SU-DHL-6 (cell line): Measurements from ENCODE around the gene ME3.

Experiments used
- H2AFZ ChIP-seq: fragments of 200-600 bp; sonication (generic); 2 replicates; pipeline ENCODE4 v1.6.1; 2014; ENCODE audit warnings: low read depth, mild to moderate bottlenecking, moderate library complexity, mixed read lengths, antibody characterized with exemption, low read length; ENCODE audit not compliant: severe bottlenecking
- H3F3A ChIP-seq: fragments of 200-600 bp; shearing (Covaris generic); 2 replicates; pipeline ENCODE4 v1.6.0; 2016; ENCODE audit warnings: antibody characterized with exemption, mild to moderate bottlenecking; ENCODE audit not compliant: insufficient read depth
- H3K27ac ChIP-seq: fragments of 200-600 bp; sonication (generic); 2 replicates; pipeline ENCODE4 v1.5.1; 2016; ENCODE audit warnings: low read depth, mild to moderate bottlenecking, low read length, moderate library complexity, mixed read lengths
- H3K27me3 ChIP-seq: fragments of 200-600 bp; sonication (generic), shearing (Covaris generic); 2 replicates; pipeline ENCODE4 v1.6.0; 2014; ENCODE audit warnings: mild to moderate bottlenecking, low read length
- H3K36me3 ChIP-seq: fragments of 200-600 bp; sonication (generic); 2 replicates; pipeline ENCODE4 v1.6.1; 2014; ENCODE audit warnings: mild to moderate bottlenecking, low read length, mixed read lengths
- H3K4me2 ChIP-seq: fragments of 300-600, 200-600 bp; shearing (Covaris generic), sonication (generic); 2 replicates; pipeline ENCODE4 v1.6.0; 2014; ENCODE audit warnings: low read length, low read depth, mild to moderate bottlenecking; ENCODE audit not compliant: poor library complexity, severe bottlenecking
- H3K4me3 ChIP-seq: fragments of 200-600 bp; sonication (generic); 2 replicates; pipeline ENCODE4 v1.5.1; 2014; ENCODE audit warnings: antibody characterized with exemption, low read length, mild to moderate bottlenecking, mixed read lengths; ENCODE audit not compliant: insufficient read depth, poor library complexity, severe bottlenecking
- H3K79me2 ChIP-seq: fragments of 200-600 bp; sonication (generic); 2 replicates; pipeline ENCODE4 v1.6.1; 2014; ENCODE audit warnings: mild to moderate bottlenecking, low read length, moderate library complexity; ENCODE audit not compliant: insufficient read depth
- H3K9ac ChIP-seq: fragments of 200-600 bp; sonication (generic); 2 replicates; pipeline ENCODE4 v1.7.0; 2014; ENCODE audit warnings: mild to moderate bottlenecking, low read length
- H3K9me2 ChIP-seq: fragments of 200-600 bp; sonication (generic); replicated peaks from 2 replicates; pipeline ENCODE4 v1.6.1; 2014; ENCODE audit warnings: low read length; ENCODE audit not compliant: insufficient read depth
- H3K9me3 ChIP-seq: fragments of 200-600 bp; sonication (generic); 2 replicates; pipeline ENCODE4 v1.6.1; 2014; ENCODE audit warnings: low read length, mixed read lengths; ENCODE audit not compliant: insufficient read depth
- H4K20me1 ChIP-seq: fragments of 200-600 bp; sonication (generic); 2 replicates; pipeline ENCODE4 v1.6.1; 2014; ENCODE audit warnings: low read depth, mild to moderate bottlenecking, antibody characterized with exemption, low read length, moderate library complexity, mixed read lengths
- CTCF ChIP-seq: fragments of 200-600 bp; sonication (generic); IDR thresholded peaks from one replicate; pipeline ENCODE4 v1.5.1; 2017; ENCODE audit warnings: antibody characterized with exemption, mild to moderate bottlenecking, low read length, moderate library complexity; ENCODE audit not compliant: insufficient read depth, poor library complexity, severe bottlenecking
- EZH2phosphoT487 ChIP-seq: fragments of 200-600 bp; sonication (generic), shearing (Covaris generic); conservative IDR thresholded peaks from 2 replicates; pipeline ENCODE4 v1.6.1; 2018; ENCODE audit warnings: mild to moderate bottlenecking, antibody characterized with exemption, low read length, moderate library complexity, mixed read lengths

The ME3 gene

GRCh38 chr11:86398106-86398505 is 274.3 kb downstream of the ME3 start:
- H3K36me3 ChIP-seq: no peaks in the 10 kb centered on the region
- H3F3A ChIP-seq: no peaks in the 10 kb centered on the region
- no peak for TF ChIP-seq CTCF
- TF ChIP-seq EZH2phosphoT487: no peak
- H2AFZ ChIP-seq: no peak overlapping the region
- no peak overlapping the region for H3K4me2 ChIP-seq
- no peak overlapping the region for H3K4me3 ChIP-seq
- H3K9me3 ChIP-seq: no peaks in the 10 kb centered on the region
- H3K9me2 ChIP-seq: no peaks in the 10 kb centered on the region
- H4K20me1 ChIP-seq: no peaks in the 10 kb centered on the region
- no peak overlapping the region for H3K9ac ChIP-seq
- no peaks in the 10 kb centered on the region for H3K79me2 ChIP-seq
- H3K27ac ChIP-seq: no peak overlapping the region
- H3K27me3 ChIP-seq: no peaks in the 10 kb centered on the region

GRCh38 chr11:86397351-86397750 is 275.1 kb downstream of the ME3 start:
- H3K27ac ChIP-seq: no peak overlapping the region
- TF ChIP-seq CTCF (no peak), EZH2phosphoT487 (no peak)
- no peaks in the 10 kb centered on the region for H4K20me1 ChIP-seq
- no peaks in the 10 kb centered on the region for H3K79me2 ChIP-seq
- H3K36me3 ChIP-seq: no peaks in the 10 kb centered on the region
- no peaks in the 10 kb centered on the region for H3F3A ChIP-seq
- H3K27me3 ChIP-seq: no peaks in the 10 kb centered on the region
- no peak overlapping the region for H3K4me3 ChIP-seq
- no peak overlapping the region for H3K9ac ChIP-seq
- H3K9me3 ChIP-seq: no peaks in the 10 kb centered on the region
- no peak overlapping the region for H3K4me2 ChIP-seq
- H2AFZ ChIP-seq: no peak overlapping the region
- no peaks in the 10 kb centered on the region for H3K9me2 ChIP-seq

- Histone ChIP-seq H3K79me2 (no peaks in the 10 kb centered on the region), H3K27me3 (no peaks in the 10 kb centered on the region), H3K4me3 (no peak overlapping the region), H3K9ac (no peak overlapping the region), H3K27ac (no peak overlapping the region), H3F3A (no peaks in the 10 kb centered on the region), H3K9me3 (no peaks in the 10 kb centered on the region), H3K36me3 (no peaks in the 10 kb centered on the region), H2AFZ (no peak overlapping the region), H3K9me2 (no peaks in the 10 kb centered on the region), H4K20me1 (no peaks in the 10 kb centered on the region), H3K4me2 (no peak overlapping the region)
- TF ChIP-seq EZH2phosphoT487 (no peak), CTCF (no peak)
These were observed 276.0 kb downstream of the ME3 start for GRCh38 chr11:86396396-86396795.
